ENCODE measurements around the gene FAM204A. TPM values are rescaled to one million over a fixed set of nuclear protein-coding genes. Genes with fewer than 3 reads are reported as not detected.

FAM204A gene
- polyA plus RNA-seq, 1 experiment = 42.8 TPM

DNA sequence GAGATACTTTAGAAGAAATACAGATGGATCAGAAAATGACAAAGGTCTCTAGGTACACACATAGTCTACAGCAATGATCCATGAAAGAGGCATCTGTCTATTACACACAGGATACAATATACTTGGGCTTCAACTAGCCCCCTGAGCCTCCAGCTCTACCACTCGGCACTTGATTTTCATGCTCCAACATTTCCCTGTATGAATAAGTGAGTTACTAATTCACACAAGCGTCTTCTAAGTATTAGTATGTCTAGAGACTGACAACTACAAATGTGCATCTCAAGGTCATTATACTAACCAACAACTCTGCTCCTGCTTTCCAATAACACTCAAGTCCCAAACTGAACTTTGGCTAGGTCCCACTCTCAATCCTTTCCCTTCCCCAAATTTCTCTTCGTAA lies 8.3 kb downstream of the FAM204A start:
- no peaks in the 10 kb centered on the region for H3K27me3 ChIP-seq (ENCODE audit: control insufficient read depth, insufficient read depth, low read length)
- no peak for TF ChIP-seq CTCF (IDR thresholded peaks at IDR 0.05; ENCODE audit: low read depth, low read length)
- H3K9me3 ChIP-seq (ENCODE audit: control insufficient read depth, insufficient read depth, low read length) = no peaks in the 10 kb centered on the region
- DNase-seq (ENCODE audit: low read depth, low spot score) = no peak
- POLR2A ChIA-PET = no interaction called here
- CTCF ChIA-PET = no interaction called here
- H3K27ac ChIP-seq (ENCODE audit: low read depth, low read length) = no peak overlapping the region
- no peak overlapping the region for H3K4me3 ChIP-seq (ENCODE audit: low read depth, low read length)

GRCh38 chr10:118332948-118333710 lies 9.0 kb downstream of the FAM204A start:
- H3K4me3 ChIP-seq (ENCODE audit: low read depth, low read length) = no peak overlapping the region

GRCh38 chr10:118332236-118332635 lies 9.9 kb downstream of the FAM204A start:
- no peak for DNase-seq (ENCODE audit: low read depth, low spot score)
- Histone ChIP-seq H3K27me3 (ENCODE audit: control insufficient read depth, insufficient read depth, low read length) (no peaks in the 10 kb centered on the region), H3K4me3 (ENCODE audit: low read depth, low read length) (no peak overlapping the region), H3K27ac (ENCODE audit: low read depth, low read length) (no peak overlapping the region), H3K9me3 (ENCODE audit: control insufficient read depth, insufficient read depth, low read length) (no peaks in the 10 kb centered on the region)
- ChIA-PET POLR2A (no interaction called here), CTCF (interaction anchor here (1.3 kb wide), 1 partner anchor 13 kb away, joined by 3 read pairs; no protein-coding TSS in a partner anchor)
- no peak for TF ChIP-seq CTCF (IDR thresholded peaks at IDR 0.05; ENCODE audit: low read depth, low read length)

More at GRCh38 chr10:118332948-118333710, 9.0 kb downstream of the FAM204A start:
- no peak for TF ChIP-seq CTCF (IDR thresholded peaks at IDR 0.05; ENCODE audit: low read depth, low read length)
- H3K27ac ChIP-seq (ENCODE audit: low read depth, low read length) = no peak overlapping the region
- CTCF ChIA-PET = interaction anchor here (0.8 kb wide), 1 partner anchor 836 kb away, joined by 3 read pairs; no protein-coding TSS in a partner anchor
- POLR2A ChIA-PET = no interaction called here
- no peaks in the 10 kb centered on the region for H3K9me3 ChIP-seq (ENCODE audit: control insufficient read depth, insufficient read depth, low read length)
- no peaks in the 10 kb centered on the region for H3K27me3 ChIP-seq (ENCODE audit: control insufficient read depth, insufficient read depth, low read length)
- no peak for DNase-seq (ENCODE audit: low read depth, low spot score)

- Histone ChIP-seq H3K27me3 (ENCODE audit: control insufficient read depth, insufficient read depth, low read length) (no peaks in the 10 kb centered on the region), H3K4me3 (ENCODE audit: low read depth, low read length) (no peak overlapping the region), H3K27ac (ENCODE audit: low read depth, low read length) (no peak overlapping the region), H3K9me3 (ENCODE audit: control insufficient read depth, insufficient read depth, low read length) (no peaks in the 10 kb centered on the region)
- ChIA-PET POLR2A (no interaction called here), CTCF (interaction anchor here (0.6 kb wide), 1 partner anchor 77 kb away, joined by 3 read pairs; no protein-coding TSS in a partner anchor)
- no peak for TF ChIP-seq CTCF (IDR thresholded peaks at IDR 0.05; ENCODE audit: low read depth, low read length)
- DNase-seq (ENCODE audit: low read depth, low spot score) = no peak
Measured at GRCh38 chr10:118330295-118331076, 11.6 kb downstream of the FAM204A start.

DNA sequence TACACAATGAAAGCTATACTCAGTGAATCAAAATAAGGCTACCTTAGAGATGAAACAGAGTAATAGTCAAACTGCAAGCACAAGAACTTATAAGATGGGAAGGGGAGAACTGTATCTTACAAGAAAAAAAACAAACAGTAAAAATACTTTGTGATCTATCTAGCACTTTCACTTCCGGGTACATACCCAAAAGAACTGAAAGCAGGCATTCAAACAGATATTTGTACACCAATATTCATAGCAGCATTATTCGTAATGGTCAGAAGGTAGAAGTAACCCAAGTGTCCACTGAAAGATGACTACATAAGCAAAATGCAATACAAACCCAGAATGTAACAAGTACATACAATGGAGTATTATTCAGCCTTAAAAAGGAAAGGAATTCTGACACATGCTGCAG lies 18.0 kb downstream of the FAM204A start:
- ChIA-PET CTCF (no interaction called here), POLR2A (no interaction called here)
- no peak for TF ChIP-seq CTCF (IDR thresholded peaks at IDR 0.05; ENCODE audit: low read depth, low read length)

More for the DNA sequence above, 18.0 kb downstream of the FAM204A start:
- H3K4me3 ChIP-seq (ENCODE audit: low read depth, low read length) = no peak overlapping the region
- no peaks in the 10 kb centered on the region for H3K27me3 ChIP-seq (ENCODE audit: control insufficient read depth, insufficient read depth, low read length)
- DNase-seq (ENCODE audit: low read depth, low spot score) = no peak
- no peak overlapping the region for H3K27ac ChIP-seq (ENCODE audit: low read depth, low read length)
- H3K9me3 ChIP-seq (ENCODE audit: control insufficient read depth, insufficient read depth, low read length) = no peaks in the 10 kb centered on the region

All from AG04450 (cell line).